NB4 (cell line): ENCODE measurements around the gene GLYR1.

Experiments used
- MAX ChIP-seq: IDR thresholded peaks from 2 replicates; pipeline ENCODE4 v1.6.1; 2011; ENCODE audit warnings: low read depth, low read length
- MYC ChIP-seq: IDR thresholded peaks from 2 replicates; pipeline ENCODE4 v1.6.1; 2011; ENCODE audit warnings: low read depth, low read length
- POLR2A ChIP-seq: IDR thresholded peaks from 2 replicates; pipeline ENCODE4 v1.6.1; 2011; ENCODE audit warnings: mild to moderate bottlenecking; ENCODE audit not compliant: insufficient read length; ENCODE audit errors: extremely low read depth
- TF ChIP-seq, protein P1 (sequence below): IDR thresholded peaks from one replicate; pipeline ENCODE4 v1.5.1; 2012; ENCODE audit warnings: low read depth, low read length

GRCh38 chr16:4882000-4882632 lies 35.0 kb upstream of the GLYR1 start:
- TF ChIP-seq, protein P1, sequence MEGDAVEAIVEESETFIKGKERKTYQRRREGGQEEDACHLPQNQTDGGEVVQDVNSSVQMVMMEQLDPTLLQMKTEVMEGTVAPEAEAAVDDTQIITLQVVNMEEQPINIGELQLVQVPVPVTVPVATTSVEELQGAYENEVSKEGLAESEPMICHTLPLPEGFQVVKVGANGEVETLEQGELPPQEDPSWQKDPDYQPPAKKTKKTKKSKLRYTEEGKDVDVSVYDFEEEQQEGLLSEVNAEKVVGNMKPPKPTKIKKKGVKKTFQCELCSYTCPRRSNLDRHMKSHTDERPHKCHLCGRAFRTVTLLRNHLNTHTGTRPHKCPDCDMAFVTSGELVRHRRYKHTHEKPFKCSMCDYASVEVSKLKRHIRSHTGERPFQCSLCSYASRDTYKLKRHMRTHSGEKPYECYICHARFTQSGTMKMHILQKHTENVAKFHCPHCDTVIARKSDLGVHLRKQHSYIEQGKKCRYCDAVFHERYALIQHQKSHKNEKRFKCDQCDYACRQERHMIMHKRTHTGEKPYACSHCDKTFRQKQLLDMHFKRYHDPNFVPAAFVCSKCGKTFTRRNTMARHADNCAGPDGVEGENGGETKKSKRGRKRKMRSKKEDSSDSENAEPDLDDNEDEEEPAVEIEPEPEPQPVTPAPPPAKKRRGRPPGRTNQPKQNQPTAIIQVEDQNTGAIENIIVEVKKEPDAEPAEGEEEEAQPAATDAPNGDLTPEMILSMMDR, result no peak
- TF ChIP-seq MAX, result no peak
- TF ChIP-seq POLR2A, result no peak
- no peak for TF ChIP-seq MYC
